PC-9 (cell line): ENCODE measurements around the gene ZNF416. TPM values are rescaled to one million over a fixed set of nuclear protein-coding genes. Genes with fewer than 3 reads are reported as not detected.

Source experiments
- BruUV-seq: library from RNA; stranded (reverse); fragments of 400-500 nt; replicated peaks from 2 replicates; lab custom pipeline; 2021; lab: Mats Ljungman, UMichigan
- CTCF ChIA-PET: fragments of 300-600 bp; sonication (Branson Sonifier 250); formaldehyde crosslinking; loops from one replicate; lab custom pipeline; 2022; ENCODE audit warnings: antibody characterized with exemption; lab: Charles Lee
- POLR2A ChIA-PET: fragments of 300-600 bp; sonication (Branson Sonifier 250); formaldehyde crosslinking; loops from one replicate; lab custom pipeline; 2022; ENCODE audit warnings: antibody characterized with exemption; ENCODE audit not compliant: unreplicated experiment; lab: Charles Lee
- DNase-seq, 2 experiments: peaks; one replicate each; pipeline versions ENCODE4 v3.0.0 to v3.0.0-alpha.2; 2015 to 2022; ENCODE audit warnings: mixed read lengths in 1 of 2
- H2AFZ ChIP-seq: fragments of 200-600 bp; sonication (generic); 2 replicates; pipeline ENCODE4 v1.8.1; 2017; ENCODE audit warnings: antibody characterized with exemption
- H3F3A ChIP-seq: fragments of 200-600 bp; sonication (generic); 2 replicates; pipeline ENCODE4 v1.8.1; 2017; ENCODE audit warnings: antibody characterized with exemption, mild to moderate bottlenecking, low read depth; ENCODE audit not compliant: insufficient read depth
- H3K27ac ChIP-seq: fragments of 200-600 bp; sonication (generic); 2 replicates; pipeline ENCODE4 v1.6.1; 2016; ENCODE audit warnings: mixed run types
- H3K27me3 ChIP-seq: fragments of 200-600 bp; sonication (generic); 2 replicates; pipeline ENCODE4 v1.6.1; 2016; ENCODE audit warnings: low read depth, mixed run types; ENCODE audit not compliant: insufficient read depth
- H3K36me3 ChIP-seq: fragments of 200-600 bp; sonication (generic); 2 replicates; pipeline ENCODE4 v1.6.1; 2016; ENCODE audit warnings: low read depth, mixed run types
- H3K4me1 ChIP-seq: fragments of 200-600 bp; sonication (generic); replicated peaks from 2 replicates; pipeline ENCODE4 v1.6.1; 2016; ENCODE audit warnings: mixed run types; ENCODE audit not compliant: insufficient read depth
- H3K4me2 ChIP-seq: fragments of 200-600 bp; sonication (generic); 2 replicates; pipeline ENCODE4 v1.6.1; 2017; ENCODE audit warnings: mixed run types
- H3K4me3 ChIP-seq: fragments of 200-600 bp; sonication (generic); 2 replicates; pipeline ENCODE4 v1.6.1; 2016; ENCODE audit warnings: mixed run types
- H3K79me2 ChIP-seq: fragments of 200-600 bp; sonication (generic); 2 replicates; pipeline ENCODE4 v1.6.1; 2017; ENCODE audit warnings: low read depth, mixed run types
- H3K9me2 ChIP-seq: fragments of 200-600 bp; sonication (generic); 2 replicates; pipeline ENCODE4 v1.8.1; 2017; ENCODE audit warnings: mild to moderate bottlenecking; ENCODE audit not compliant: insufficient read depth
- H3K9me3 ChIP-seq: fragments of 200-600 bp; sonication (generic); 2 replicates; pipeline ENCODE4 v1.8.1; 2016; ENCODE audit warnings: low read depth; ENCODE audit not compliant: insufficient read depth
- H4K20me1 ChIP-seq: fragments of 200-600 bp; sonication (generic); 2 replicates; pipeline ENCODE4 v1.8.1; 2017; ENCODE audit not compliant: insufficient read depth
- EZH2 ChIP-seq: fragments of 200-600 bp; sonication (generic); IDR thresholded peaks from 2 replicates; pipeline ENCODE4 v1.8.0; 2017; ENCODE audit warnings: antibody characterized with exemption, low read depth
- intact Hi-C: fragments of 100-400 bp; cut with micrococcal nuclease; formaldehyde crosslinking; loops from one replicate; pipeline ENCODE4 v1.10.0; 2022; ENCODE audit not compliant: unreplicated experiment
- total RNA-seq: library from RNA; stranded (reverse); gene quantifications from 2 replicates; pipeline ENCODE4 v1.2.3, GENCODE V29; 2021
- TF ChIP-seq, protein P1 (sequence below): fragments of 200-600 bp; sonication (generic); conservative IDR thresholded peaks from 2 replicates; pipeline ENCODE4 v1.6.1; 2017; ENCODE audit warnings: mixed run types, antibody characterized with exemption, mild to moderate bottlenecking, moderate library complexity

Gene ZNF416
- total RNA-seq, 1 experiment from 2014 or later = 5.6 TPM

DNA sequence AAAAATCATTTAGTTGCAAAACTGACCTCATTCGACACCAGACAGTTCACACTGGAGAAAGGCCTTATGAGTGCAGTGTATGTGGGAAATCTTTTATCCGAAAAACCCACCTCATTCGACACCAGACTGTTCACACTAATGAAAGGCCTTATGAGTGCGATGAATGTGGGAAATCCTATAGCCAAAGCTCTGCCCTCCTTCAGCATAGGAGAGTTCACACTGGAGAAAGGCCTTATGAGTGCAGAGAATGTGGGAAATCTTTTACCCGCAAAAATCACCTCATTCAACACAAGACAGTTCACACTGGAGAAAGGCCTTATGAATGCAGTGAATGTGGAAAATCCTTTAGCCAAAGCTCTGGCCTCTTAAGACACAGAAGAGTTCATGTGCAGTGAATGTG is 28.2 kb upstream of the ZNF416 start:
- no peak overlapping the region for H3K27ac ChIP-seq
- CTCF ChIA-PET = no interaction called here
- POLR2A ChIA-PET = no interaction called here
- BruUV-seq = no TSS peak
- TF ChIP-seq, protein P1, sequence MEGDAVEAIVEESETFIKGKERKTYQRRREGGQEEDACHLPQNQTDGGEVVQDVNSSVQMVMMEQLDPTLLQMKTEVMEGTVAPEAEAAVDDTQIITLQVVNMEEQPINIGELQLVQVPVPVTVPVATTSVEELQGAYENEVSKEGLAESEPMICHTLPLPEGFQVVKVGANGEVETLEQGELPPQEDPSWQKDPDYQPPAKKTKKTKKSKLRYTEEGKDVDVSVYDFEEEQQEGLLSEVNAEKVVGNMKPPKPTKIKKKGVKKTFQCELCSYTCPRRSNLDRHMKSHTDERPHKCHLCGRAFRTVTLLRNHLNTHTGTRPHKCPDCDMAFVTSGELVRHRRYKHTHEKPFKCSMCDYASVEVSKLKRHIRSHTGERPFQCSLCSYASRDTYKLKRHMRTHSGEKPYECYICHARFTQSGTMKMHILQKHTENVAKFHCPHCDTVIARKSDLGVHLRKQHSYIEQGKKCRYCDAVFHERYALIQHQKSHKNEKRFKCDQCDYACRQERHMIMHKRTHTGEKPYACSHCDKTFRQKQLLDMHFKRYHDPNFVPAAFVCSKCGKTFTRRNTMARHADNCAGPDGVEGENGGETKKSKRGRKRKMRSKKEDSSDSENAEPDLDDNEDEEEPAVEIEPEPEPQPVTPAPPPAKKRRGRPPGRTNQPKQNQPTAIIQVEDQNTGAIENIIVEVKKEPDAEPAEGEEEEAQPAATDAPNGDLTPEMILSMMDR = no peak
- no peak for TF ChIP-seq EZH2
- H2AFZ ChIP-seq = no peak overlapping the region
- no peaks in the 10 kb centered on the region for H3K4me1 ChIP-seq
- intact Hi-C loops = no loop called here
- no peak overlapping the region for H3K4me2 ChIP-seq
- no peaks in the 10 kb centered on the region for H3K9me2 ChIP-seq
- H3F3A ChIP-seq = no peaks in the 10 kb centered on the region
- H3K79me2 ChIP-seq = no peaks in the 10 kb centered on the region
- H3K4me3 ChIP-seq = no peak overlapping the region
- H3K36me3 ChIP-seq = peaks cover 37% of the 10 kb centered on the region
- H3K9me3 ChIP-seq = peaks cover 40% of the 10 kb centered on the region
- DNase-seq = no peak
- no peaks in the 10 kb centered on the region for H4K20me1 ChIP-seq
- no peaks in the 10 kb centered on the region for H3K27me3 ChIP-seq

DNA sequence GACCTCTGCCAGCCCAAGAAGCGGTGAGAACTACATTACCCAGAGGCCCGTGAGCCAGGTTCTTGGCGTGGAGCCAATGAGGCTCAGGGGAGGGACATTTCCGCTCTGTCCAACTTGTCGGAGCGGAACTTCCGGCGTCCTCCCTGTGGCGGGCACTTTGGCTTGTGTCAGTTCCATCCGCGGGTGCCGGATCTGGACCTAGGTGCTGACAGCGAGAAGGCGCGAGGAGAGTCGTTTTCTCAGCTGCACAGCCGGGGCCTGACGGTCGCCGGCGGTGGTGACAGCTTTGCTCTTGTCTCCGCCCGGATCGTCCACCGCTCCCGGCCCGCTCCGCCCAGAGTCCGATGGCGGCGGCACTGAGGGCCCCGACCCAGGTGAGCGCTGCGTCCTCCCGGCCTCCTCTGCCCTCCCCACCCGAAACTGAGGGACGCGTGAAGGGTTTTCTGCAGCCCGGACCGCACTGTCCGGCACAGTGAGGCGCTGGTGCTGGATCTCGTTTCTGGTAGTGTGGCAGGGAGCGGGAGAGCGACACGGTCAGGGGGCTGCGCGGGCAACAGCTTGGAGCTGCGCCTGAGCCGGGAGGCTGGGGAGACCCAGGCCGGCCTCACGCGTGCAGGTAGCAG is 21.2 kb upstream of the ZNF416 start, which contains the start of gene ZNF530:
Gene ZNF530, plus strand, starts transcription at position 125 of the 623 bp plus-strand sequence. CDS start 4,461 bp downstream, outside the sequence.
- no peaks in the 10 kb centered on the region for H3K9me2 ChIP-seq
- H3K4me3 ChIP-seq = peak within 1 kb of the TSS; percentile 89
- peak; percentile 82 to 91 for DNase-seq
- BruUV-seq = no TSS peak
- TF ChIP-seq, protein P1 = no peak
- TF ChIP-seq EZH2 = no peak
- no peaks in the 10 kb centered on the region for H4K20me1 ChIP-seq
- H3K4me1 ChIP-seq = 0 out of 2 replicates have a peak, but pooled peaks cover 8% of the 10 kb centered on the region
- peaks cover 13% of the 10 kb centered on the region for H3K79me2 ChIP-seq
- H3K27me3 ChIP-seq = 0 out of 2 replicates have a peak, but pooled peaks cover 3% of the 10 kb centered on the region
- peaks cover 25% of the 10 kb centered on the region for H3K9me3 ChIP-seq
- H3F3A ChIP-seq = no peaks in the 10 kb centered on the region
- CTCF ChIA-PET = no interaction called here
- H2AFZ ChIP-seq = peak within 1 kb of the TSS; percentile 95
- 0 out of 2 replicates have a peak, but pooled peaks cover 7% of the 10 kb centered on the region for H3K36me3 ChIP-seq
- intact Hi-C loops = no loop called here
- POLR2A ChIA-PET = interaction anchor here (0.6 to 0.7 kb wide), 2 partner anchors 11 to 215 kb away, joined by 3 to 5 read pairs; no protein-coding TSS in a partner anchor
- H3K4me2 ChIP-seq = peak within 1 kb of the TSS; percentile 96
- H3K27ac ChIP-seq = no peak within 1 kb of the TSS

GRCh38 chr19:57599377-57599760 is 20.7 kb upstream of the ZNF416 start:
- Histone ChIP-seq H3K36me3 (0 out of 2 replicates have a peak, but pooled peaks cover 2% of the 10 kb centered on the region), H3K79me2 (peaks cover 13% of the 10 kb centered on the region), H3K27me3 (0 out of 2 replicates have a peak, but pooled peaks cover 6% of the 10 kb centered on the region), H3K4me1 (0 out of 2 replicates have a peak, but pooled peaks cover 8% of the 10 kb centered on the region), H3K4me3 (peak overlapping the region; percentile 89), H3K4me2 (peak overlapping the region; percentile 96), H3K27ac (no peak overlapping the region), H4K20me1 (no peaks in the 10 kb centered on the region), H3F3A (no peaks in the 10 kb centered on the region), H2AFZ (peak overlapping the region; percentile 95), H3K9me3 (peaks cover 21% of the 10 kb centered on the region), H3K9me2 (no peaks in the 10 kb centered on the region)
- TF ChIP-seq EZH2 = no peak
- TF ChIP-seq, protein P1 = no peak
- POLR2A ChIA-PET = interaction anchor here (0.6 kb wide), 1 partner anchor 216 kb away, joined by 5 read pairs; no protein-coding TSS in a partner anchor
- CTCF ChIA-PET = no interaction called here
- no TSS peak for BruUV-seq
- no peak for DNase-seq
- intact Hi-C loops = no loop called here
